Hematopoietic multipotent progenitor cell treated with erythropoietin and hydrocortisone succinate and interleukin-3 and kit ligand, for 15 days (in vitro differentiated cells): ENCODE results near the gene PRDM16.
"Not testable (repeated sequence)": the region's sequence is repeated elsewhere in the genome, so short reads cannot be mapped to it uniquely, and the experiment has no call there.

Experiments
- DNase-seq: peaks from one replicate; pipeline ENCODE4 v3.0.0-alpha.2; 2015; ENCODE audit warnings: low spot score

The PRDM16 gene

DNA sequence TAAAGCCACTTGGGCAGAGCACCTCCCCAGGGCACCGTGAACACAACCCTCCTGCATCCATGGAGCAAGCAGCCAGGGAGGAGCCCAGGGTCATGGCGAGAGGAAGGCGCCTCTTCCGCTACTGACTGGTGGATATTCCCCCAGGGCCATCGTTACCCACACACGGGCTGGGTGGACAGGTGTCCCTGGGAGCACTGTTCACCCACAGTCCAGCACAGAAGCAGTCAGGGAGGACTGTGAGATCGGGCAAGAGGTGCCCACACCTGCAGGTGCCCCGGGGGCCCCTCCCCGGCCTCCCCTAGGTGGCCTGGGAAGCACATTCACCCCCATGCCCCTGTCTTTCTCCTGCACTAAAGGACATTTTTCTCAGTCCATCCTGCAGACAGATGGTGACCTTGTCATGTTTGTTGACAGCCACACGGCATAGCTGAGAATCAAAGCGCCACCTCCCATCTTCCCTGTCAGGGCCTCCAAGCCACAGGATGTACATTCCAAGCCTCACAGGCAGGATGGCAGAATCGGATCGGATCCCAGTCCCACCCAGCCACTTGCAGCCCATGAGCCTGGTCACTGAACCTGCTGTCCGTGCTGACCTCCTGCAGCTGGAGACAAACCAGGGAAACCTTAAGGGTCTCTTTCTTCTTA lies 160.2 kb downstream of the PRDM16 start:
- DNase-seq: no peak

DNA sequence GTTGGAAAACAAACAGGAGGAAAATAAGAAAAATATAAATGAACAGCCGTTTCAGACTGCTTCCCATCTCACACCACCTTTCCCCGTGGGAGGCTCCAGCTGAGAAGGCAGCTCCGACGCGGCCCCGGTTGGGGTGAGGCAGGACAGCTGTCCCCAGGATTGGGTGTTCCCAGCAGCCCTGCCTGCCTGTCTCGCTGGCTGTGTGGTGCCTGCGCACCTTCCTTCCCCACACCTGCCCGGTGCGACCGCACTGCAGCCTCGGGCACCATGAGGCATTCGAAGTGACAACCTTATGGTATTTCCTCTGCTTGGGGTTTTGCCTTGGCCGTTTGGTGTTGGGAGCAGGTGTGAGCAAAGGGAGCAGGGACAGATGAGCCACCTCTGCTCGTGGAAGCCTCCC lies 161.6 kb downstream of the PRDM16 start:
- DNase-seq: no peak

- DNase-seq: no peak
Measured at GRCh38 chr1:3231245-3231644, 162.2 kb downstream of the PRDM16 start.

- no peak for DNase-seq
Measured at GRCh38 chr1:3231826-3232225, 162.8 kb downstream of the PRDM16 start.

DNA sequence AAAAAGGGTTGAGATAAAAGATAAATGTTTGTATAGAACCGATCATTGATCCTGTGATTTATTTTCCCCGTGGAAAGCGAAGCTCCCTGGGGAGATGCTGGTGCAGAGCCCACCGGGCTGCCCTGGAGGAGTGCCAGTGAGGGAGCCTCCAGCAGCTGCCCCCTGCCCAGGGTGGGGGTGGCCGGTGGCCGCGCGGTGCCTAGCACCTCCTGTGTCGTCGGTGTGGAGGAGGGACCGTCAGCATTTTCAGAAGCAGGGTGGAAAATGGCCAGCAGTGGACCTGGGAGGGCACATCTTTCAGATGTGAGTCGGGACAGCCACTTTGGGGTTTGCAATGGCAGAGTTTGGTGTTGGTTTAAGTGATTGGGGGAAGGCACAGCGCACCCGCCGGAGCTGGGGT lies 164.0 kb downstream of the PRDM16 start:
- no peak for DNase-seq

GRCh38 chr1:3233551-3233950 lies 164.5 kb downstream of the PRDM16 start:
- no peak for DNase-seq

DNA sequence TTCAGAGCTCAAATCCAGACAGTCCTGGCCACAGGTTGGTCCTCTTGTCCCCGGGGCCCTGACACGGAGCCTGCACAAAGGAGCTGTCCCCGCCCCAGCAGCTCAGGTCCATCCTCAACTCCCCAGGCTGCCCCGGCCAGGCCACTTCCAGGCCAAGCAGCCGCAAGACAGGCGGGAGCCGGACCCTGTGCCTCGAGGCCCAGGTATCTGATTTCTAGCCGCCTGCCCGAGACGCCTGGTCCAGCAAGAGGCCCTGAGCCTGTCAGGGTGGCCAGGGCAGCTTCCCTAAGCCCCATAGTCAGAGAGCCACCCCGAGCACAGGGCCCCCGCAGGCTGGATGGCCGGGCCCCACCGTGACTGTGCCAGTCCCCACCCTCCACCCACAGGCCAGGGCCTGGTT lies 165.3 kb downstream of the PRDM16 start:
- DNase-seq: no peak

DNA sequence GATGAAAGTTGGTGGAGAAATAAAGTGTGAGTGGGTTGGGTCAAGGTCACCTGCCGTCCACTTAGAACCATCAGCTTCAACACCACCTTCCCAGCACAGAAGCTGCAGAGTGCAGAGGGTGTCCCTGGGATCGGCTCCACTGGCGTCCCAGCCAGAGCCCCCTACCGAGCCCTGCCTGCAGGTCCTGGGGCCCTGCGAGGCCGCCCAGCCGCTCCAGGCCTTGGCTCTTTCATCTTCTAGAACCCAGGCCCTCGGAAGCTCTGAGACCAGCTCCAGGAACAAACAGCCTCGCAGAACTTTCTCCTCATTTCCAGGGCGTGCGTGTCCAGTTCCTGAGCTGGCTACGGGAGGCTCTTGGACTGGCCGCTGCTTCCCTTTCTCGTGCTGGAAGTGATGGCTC lies 166.0 kb downstream of the PRDM16 start:
- no peak for DNase-seq

DNA sequence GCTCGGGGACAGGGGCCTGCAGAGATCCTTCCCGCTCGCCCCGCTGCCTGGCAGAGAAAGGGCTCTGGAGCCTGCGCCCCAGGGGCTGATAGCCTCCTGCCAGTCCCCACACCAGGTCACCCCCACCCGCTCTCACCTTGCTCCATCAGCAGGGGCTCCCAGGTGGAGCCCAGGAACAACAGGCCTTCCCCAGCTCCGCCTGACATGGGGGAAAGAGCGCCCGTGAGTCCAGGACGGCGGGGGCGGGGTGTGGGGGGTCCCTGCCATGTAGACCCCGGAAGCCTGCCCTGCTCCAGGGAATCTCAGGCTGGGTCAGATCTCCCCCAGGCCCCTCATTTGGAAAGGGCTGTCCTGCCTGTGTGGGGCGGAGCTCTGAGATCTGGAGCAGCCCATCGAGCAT lies 166.5 kb downstream of the PRDM16 start:
- DNase-seq: no peak

- no peak for DNase-seq
Measured at GRCh38 chr1:3236361-3236760, 167.4 kb downstream of the PRDM16 start.

- no peak for DNase-seq
Measured at GRCh38 chr1:3236955-3237354, 168.0 kb downstream of the PRDM16 start.

DNA sequence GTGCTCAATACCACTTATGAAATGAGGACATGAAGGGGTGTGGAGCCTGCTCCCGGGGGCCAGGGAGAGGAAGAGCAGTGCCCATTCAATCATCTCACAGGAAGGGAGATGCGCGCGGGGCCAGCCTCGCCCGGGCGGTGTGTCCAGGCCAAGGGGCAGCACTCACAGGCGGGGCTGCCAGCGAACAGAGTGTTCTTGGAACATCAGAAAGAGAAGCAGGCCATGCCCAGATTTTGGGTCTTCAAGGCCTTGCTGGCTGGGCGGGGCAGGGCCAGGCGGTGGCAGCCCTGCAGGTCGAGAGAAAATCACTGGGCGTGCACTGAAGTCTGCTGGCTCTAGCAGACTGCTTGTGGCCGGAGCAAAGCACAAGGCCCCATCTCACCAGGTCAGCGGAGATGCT lies 168.6 kb downstream of the PRDM16 start:
- no peak for DNase-seq

GRCh38 chr1:3237994-3238702 lies 169.1 kb downstream of the PRDM16 start:
- DNase-seq: no peak

GRCh38 chr1:3238703-3239278 lies 169.8 kb downstream of the PRDM16 start:
- no peak for DNase-seq

DNA sequence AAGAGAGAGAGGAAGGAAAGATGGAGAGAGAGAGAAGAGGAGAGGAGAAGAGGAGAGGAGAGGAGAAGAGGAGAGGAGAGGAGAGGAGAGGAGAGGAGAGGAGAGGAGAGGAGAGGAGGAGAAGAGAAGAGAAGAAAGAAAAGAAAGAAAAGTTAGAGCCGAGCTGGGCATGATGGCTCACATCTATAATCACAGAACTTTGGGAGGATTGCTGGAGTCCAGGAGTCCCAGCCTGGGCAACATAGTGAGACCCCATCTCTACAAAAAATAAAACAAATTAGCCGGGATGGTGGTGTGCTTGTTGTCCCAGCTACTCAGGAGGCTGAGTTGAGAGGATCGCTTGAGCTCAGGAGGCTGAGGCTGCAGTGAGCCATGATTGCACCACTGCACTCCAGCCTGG lies 171.0 kb downstream of the PRDM16 start:
- DNase-seq: not testable (repeated sequence)

DNA sequence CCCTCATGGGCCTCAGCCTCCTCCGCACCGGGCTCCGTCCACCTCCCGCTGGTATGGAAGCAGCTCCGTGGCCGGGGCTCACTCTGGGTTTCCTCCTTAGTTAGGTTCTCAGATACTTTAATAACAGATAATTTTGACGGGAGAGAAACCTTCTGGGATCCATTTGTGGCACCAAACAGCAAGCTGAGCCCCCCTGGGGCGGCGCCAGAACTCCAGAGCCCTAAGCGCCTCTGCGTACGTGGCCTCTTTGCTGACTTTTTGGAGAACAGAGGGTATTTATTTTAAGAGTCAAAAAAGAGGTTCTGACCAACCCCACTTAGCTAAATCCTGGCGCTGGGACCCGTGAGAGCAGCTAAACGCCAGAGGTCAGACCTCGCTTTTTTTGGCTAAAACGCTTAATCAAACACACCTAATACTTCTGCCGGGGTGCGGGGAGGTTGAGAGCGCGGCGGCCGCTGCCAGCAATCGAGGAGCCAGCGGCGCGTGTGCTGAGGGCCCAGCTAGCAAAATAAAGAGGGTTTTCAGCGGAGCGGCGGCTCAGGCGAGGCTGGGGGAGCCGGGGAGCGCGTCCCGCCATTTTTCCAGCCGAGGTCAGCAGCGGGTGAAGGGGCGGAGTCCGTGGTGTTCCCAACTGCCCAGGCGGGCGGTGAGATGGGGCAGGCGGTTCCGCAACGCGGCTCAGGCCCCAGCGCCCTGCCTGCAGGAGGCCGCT lies 171.7 kb downstream of the PRDM16 start:
- no peak for DNase-seq

DNA sequence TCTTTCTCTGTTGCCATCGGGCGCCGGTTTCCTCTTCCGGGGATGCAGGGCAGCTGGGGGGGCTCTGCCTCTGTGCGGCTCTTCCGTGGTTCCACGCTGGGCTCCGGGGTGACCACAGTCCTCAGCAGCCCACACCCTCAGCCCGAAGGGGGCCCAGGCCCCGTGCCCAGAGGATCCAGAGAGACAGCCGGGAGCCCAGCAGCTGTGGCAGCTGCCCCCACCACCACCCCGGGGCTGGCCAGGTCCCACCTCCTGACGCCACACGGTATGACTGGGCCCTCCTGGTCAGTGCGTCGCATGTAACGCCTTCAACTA lies 172.2 kb downstream of the PRDM16 start:
- DNase-seq: no peak

DNA sequence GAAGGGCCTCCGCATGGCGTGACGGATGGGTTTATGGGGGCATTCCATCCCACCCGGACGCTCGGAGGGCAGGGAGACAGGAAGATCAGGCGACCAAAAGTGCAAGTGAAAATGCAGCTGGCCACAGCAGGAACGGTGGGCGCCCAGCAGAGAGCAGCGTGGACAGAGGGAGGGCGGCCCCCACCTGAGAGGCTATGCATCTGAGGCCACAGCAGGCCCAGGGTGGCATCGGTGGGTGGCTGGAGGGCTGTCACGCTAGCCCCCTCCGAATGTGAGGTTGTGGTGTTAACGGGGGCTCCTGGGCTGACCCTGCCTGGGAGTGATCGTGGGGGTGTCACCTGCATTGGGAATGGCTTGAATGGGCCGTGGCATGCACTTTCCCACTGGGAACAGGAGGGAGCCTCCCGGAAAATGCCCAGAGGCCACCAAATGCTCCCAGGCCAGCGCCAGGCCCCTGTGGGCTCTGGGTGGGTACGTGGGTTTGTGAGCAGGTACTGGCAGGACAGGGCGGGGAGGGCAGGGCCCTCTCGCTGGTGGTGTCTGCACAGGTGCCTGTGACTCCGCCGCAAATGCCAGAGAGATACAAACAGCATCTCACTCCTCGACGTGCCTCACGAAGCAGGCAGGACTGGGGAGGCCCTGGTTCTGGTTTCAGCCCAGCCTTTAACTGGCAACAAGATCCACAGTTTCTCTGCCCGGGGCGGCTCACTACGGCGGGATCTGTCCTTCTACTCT lies 172.8 kb downstream of the PRDM16 start:
- DNase-seq: no peak

- no peak for DNase-seq
Measured at GRCh38 chr1:3242408-3243260, 173.6 kb downstream of the PRDM16 start.

- DNase-seq: no peak
Measured at GRCh38 chr1:3243304-3243703, 174.3 kb downstream of the PRDM16 start.
